A549 (cell line): ENCODE data around the gene CFAP92.

Source experiments
- CEBPB ChIP-seq, 2 experiments: fragments of >200 bp in 1 of 2; sonication (Bioruptor Twin) in 1 of 2; formaldehyde crosslinking in 1 of 2; IDR thresholded peaks; 2 replicates each; pipeline ENCODE4 v1.6.1; 2012 to 2016
- CTCF ChIP-seq: fragments of >200 bp; sonication (Bioruptor Twin); formaldehyde crosslinking; IDR thresholded peaks from 3 replicates; pipeline ENCODE4 v1.5.1; 2016
- EP300 ChIP-seq, 2 experiments: fragments of >200 bp; sonication (Bioruptor Twin); formaldehyde crosslinking; IDR thresholded peaks; 2 replicates in 1 of 2; 3 replicates in 1 of 2; pipeline ENCODE4 v1.6.1; 2016 to 2017
- KDM5A ChIP-seq: fragments of 200-600 bp; sonication (generic); IDR thresholded peaks from 2 replicates; pipeline ENCODE4 v1.6.1; 2016; ENCODE audit warnings: antibody characterized with exemption, mild to moderate bottlenecking

- TF ChIP-seq CEBPB (IDR thresholded peaks at IDR 0.05) (no peak), KDM5A (no peak), EP300 (IDR thresholded peaks at IDR 0.05) (no peak), CTCF (no peak)
Measured at GRCh38 chr3:129000742-129001100, 6.8 kb upstream of the CFAP92 start.
